Upper lobe of left lung (tissue), 4 donors: ENCODE measurements around the gene LAPTM4A.
"Not testable (repeated sequence)": the region's sequence is repeated elsewhere in the genome, so short reads cannot be mapped to it uniquely, and the experiment has no call there.

Source experiments
- EP300 ChIP-seq, 4 donors: sonication (generic); formaldehyde crosslinking; IDR thresholded peaks; one replicate each; pipeline ENCODE4 v1.5.1; 2017; ENCODE audit warnings: antibody characterized with exemption in 4 of 4, control low read depth in 2 of 4
- POLR2A ChIP-seq, 4 donors: fragments of 450-650 bp; IDR thresholded peaks; one replicate each; pipeline ENCODE4 v1.5.1; 2016 to 2017; ENCODE audit warnings: antibody characterized with exemption in 4 of 4, mild to moderate bottlenecking in 2 of 4
- POLR2AphosphoS5 ChIP-seq, 2 donors: sonication (generic); formaldehyde crosslinking; IDR thresholded peaks; one replicate each; pipeline ENCODE4 v1.5.1; 2017; ENCODE audit warnings: antibody characterized with exemption in 2 of 2
- TF ChIP-seq, protein P1 (sequence below), 6 experiments: fragments of 450-650 bp in 4 of 6; fragments of 200-600 bp in 2 of 6; sonication (generic) in 2 of 6; IDR thresholded peaks; one replicate each; pipeline ENCODE4 v1.5.1; 2016 to 2019; ENCODE audit warnings: antibody characterized with exemption in 6 of 6

GRCh38 chr2:20045712-20046292, 5.6 kb downstream of the LAPTM4A start:
- TF ChIP-seq EP300, POLR2AphosphoS5, POLR2A (IDR thresholded peaks at IDR 0.05): not testable (repeated sequence)
- TF ChIP-seq, protein P1, sequence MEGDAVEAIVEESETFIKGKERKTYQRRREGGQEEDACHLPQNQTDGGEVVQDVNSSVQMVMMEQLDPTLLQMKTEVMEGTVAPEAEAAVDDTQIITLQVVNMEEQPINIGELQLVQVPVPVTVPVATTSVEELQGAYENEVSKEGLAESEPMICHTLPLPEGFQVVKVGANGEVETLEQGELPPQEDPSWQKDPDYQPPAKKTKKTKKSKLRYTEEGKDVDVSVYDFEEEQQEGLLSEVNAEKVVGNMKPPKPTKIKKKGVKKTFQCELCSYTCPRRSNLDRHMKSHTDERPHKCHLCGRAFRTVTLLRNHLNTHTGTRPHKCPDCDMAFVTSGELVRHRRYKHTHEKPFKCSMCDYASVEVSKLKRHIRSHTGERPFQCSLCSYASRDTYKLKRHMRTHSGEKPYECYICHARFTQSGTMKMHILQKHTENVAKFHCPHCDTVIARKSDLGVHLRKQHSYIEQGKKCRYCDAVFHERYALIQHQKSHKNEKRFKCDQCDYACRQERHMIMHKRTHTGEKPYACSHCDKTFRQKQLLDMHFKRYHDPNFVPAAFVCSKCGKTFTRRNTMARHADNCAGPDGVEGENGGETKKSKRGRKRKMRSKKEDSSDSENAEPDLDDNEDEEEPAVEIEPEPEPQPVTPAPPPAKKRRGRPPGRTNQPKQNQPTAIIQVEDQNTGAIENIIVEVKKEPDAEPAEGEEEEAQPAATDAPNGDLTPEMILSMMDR (IDR thresholded peaks at IDR 0.05): not testable (repeated sequence)
